Stimulated activated CD4-positive, alpha-beta T cell treated with anti-CD3 and anti-CD28 coated beads, TNF-alpha, amount 100 ng/mL, for 4 hours (primary cell): ENCODE results near the gene NUP188.

Experiments
- DNase-seq, 3 experiments: peaks; one replicate each; pipeline ENCODE4 v3.0.0-alpha.2; 2020; ENCODE audit warnings: low read depth in 3 of 3

NUP188 gene, protein sequence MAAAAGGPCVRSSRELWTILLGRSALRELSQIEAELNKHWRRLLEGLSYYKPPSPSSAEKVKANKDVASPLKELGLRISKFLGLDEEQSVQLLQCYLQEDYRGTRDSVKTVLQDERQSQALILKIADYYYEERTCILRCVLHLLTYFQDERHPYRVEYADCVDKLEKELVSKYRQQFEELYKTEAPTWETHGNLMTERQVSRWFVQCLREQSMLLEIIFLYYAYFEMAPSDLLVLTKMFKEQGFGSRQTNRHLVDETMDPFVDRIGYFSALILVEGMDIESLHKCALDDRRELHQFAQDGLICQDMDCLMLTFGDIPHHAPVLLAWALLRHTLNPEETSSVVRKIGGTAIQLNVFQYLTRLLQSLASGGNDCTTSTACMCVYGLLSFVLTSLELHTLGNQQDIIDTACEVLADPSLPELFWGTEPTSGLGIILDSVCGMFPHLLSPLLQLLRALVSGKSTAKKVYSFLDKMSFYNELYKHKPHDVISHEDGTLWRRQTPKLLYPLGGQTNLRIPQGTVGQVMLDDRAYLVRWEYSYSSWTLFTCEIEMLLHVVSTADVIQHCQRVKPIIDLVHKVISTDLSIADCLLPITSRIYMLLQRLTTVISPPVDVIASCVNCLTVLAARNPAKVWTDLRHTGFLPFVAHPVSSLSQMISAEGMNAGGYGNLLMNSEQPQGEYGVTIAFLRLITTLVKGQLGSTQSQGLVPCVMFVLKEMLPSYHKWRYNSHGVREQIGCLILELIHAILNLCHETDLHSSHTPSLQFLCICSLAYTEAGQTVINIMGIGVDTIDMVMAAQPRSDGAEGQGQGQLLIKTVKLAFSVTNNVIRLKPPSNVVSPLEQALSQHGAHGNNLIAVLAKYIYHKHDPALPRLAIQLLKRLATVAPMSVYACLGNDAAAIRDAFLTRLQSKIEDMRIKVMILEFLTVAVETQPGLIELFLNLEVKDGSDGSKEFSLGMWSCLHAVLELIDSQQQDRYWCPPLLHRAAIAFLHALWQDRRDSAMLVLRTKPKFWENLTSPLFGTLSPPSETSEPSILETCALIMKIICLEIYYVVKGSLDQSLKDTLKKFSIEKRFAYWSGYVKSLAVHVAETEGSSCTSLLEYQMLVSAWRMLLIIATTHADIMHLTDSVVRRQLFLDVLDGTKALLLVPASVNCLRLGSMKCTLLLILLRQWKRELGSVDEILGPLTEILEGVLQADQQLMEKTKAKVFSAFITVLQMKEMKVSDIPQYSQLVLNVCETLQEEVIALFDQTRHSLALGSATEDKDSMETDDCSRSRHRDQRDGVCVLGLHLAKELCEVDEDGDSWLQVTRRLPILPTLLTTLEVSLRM (N-terminal part only)

DNA sequence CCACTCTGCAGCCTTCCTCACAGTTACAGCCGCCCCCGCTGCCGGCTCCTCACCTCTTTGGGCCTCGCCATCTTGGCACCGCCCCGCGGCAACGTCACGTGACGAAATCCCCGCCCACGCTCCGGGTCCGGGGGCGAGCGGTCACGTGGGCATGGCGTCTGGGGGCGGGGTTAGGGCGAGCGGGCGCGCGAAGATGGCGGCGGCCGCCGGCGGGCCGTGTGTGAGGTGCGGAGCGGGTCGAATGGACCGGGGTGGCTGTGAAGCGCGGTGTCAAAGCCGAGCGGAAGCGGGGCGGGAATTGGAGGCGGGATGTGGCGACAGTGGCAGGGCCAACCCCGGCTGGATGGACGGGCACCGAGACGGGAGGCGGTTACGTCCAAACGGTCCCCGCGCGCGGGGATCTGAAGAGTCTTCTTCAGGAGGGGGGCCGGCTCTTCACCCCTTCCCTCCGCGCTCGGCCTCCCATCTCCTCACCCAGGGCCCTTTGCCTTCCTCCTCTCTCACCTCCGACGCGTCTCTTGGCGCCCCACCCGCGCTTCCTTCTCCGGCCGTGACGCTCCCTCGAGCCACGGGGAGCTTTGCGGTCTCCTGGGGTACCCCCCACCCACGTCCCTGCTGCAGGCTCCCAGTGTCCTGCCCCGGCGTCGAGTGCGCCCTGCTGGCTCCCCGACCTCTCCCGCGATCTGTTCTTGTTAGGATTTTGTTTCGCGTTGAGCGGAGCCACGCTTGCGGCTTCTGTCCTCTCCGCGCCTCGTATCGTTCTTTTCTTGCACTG, at the start of gene NUP188, which contains the start of gene DOLK:
Gene NUP188, plus strand, starts transcription at position 173 of the 775 bp plus-strand sequence. Its CDS starts 21 bp downstream, at position 194.
Gene DOLK, minus strand, starts transcription at position 77 of the 775 bp plus-strand sequence. CDS start 300 bp downstream, outside the sequence.
- peak; percentile 99 to 100 (median 99) for DNase-seq

- DNase-seq, result no peak
These were observed 49.1 kb upstream of the NUP188 start for GRCh38 chr9:128898382-128898781.

- DNase-seq, result no peak
These were observed 48.5 kb upstream of the NUP188 start for GRCh38 chr9:128898845-128899565.

DNA sequence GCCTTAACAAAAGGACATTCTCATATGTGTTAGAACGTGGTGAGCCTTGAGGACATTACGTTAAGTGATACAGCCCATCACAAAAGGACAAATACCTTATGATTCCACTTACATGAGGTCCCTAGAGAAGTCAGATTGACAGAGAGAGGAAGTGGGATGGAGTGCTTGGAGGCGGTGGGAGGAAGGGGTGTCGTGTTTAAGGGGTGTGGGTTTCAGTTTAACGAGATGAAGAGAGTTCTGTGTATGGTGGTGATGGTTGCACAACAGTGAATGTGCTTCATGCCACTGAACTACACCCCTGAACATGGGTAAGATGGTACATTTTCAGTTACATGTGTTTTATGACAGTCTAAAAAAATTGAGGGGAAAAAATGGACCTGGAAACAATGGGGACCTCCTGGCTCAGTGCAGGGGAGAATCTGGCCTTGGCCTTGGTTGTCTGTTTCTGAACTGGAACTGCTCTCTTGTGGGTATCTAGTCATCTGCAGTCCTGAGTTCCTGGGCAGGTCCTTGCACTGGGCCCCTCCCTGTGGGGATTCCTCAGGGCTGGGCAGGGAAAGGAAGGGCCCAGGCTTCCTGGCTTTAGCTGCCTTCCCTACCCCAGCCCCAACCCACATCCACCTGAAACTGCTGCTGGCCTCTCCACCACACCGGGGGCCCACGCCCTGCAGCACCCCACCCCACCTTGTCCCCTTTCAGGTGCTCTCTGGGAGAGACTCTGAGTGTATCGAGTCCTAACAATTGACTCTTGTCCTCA, 47.8 kb upstream of the NUP188 start:
- DNase-seq, result no peak

DNA sequence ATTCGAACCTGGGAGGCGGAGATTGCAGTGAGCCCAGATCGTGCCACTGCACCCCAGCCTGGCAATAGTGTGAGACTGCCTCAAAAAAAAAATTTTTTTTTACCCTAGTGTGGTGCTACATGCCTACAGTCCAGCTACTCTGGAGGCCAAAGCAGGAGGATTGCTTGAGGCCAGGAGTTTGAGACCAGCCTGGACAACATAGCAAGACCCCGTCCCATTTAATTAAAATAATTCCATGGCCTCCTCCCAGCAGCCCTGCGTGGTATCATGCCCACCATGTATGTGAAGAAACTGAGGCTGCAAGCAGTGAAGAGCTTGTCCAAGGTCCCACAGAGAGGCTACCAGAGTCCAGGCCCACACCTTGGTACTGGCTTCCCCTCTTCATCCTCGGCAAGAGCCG, 46.1 kb upstream of the NUP188 start:
- DNase-seq, result no peak

DNA sequence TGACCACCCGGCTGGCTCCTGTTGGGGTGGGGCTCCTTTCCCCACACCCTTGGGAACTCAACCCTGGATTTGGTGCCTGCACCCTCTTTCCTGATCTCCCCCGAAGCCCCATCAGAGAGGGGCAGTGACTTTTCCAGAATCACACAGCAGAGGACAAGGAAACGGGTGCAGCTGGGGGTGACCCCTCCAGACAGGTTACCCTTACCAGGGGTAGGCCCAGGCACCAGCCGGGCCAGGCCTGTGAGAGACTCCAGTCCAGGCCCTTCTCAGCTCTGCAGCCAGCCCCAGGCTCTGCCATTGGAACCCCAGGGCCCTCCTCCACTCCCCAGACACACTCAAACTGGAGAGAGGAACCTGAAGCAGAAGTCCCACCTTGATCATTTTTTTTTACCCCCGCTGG, 45.7 kb upstream of the NUP188 start:
- DNase-seq, result no peak

- DNase-seq, result peak; percentile 62 to 79 (median 69)
These were observed 45.0 kb upstream of the NUP188 start for GRCh38 chr9:128902351-128903078.

- DNase-seq, result no peak
These were observed 44.4 kb upstream of the NUP188 start for GRCh38 chr9:128903079-128903461.

GRCh38 chr9:128903871-128904620, 43.5 kb upstream of the NUP188 start:
- no peak for DNase-seq

GRCh38 chr9:128905964-128906363, 41.5 kb upstream of the NUP188 start:
- no peak for DNase-seq

DNA sequence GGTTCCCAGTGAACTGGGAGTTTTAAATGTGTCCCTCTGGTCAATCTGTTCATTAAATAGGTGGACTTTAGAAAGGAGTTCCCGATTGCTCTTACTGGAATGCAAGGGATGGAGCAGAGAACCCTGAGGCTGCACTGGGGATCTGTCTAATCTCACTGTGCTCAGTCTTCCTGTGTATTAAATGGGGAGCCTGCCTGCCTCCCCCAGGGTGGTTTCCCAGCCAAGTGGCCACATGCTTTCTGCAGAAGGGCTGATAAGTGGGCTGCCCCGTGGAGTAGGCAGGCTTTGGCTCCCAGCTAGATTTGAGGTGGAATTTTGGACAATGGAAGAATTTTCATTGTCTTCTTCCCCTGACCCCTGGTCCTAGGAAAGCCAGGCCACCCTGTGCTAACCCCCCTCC, 40.8 kb upstream of the NUP188 start:
- no peak for DNase-seq

DNA sequence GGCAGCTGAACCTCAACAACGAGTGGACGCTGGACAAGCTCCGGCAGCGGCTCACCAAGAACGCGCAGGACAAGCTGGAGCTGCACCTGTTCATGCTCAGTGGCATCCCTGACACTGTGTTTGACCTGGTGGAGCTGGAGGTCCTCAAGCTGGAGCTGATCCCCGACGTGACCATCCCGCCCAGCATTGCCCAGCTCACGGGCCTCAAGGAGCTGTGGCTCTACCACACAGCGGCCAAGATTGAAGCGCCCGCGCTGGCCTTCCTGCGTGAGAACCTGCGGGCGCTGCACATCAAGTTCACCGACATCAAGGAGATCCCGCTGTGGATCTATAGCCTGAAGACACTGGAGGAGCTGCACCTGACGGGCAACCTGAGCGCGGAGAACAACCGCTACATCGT, 39.1 kb upstream of the NUP188 start:
- no peak for DNase-seq

- DNase-seq, result no peak
These were observed 37.6 kb upstream of the NUP188 start for GRCh38 chr9:128909859-128910258.

DNA sequence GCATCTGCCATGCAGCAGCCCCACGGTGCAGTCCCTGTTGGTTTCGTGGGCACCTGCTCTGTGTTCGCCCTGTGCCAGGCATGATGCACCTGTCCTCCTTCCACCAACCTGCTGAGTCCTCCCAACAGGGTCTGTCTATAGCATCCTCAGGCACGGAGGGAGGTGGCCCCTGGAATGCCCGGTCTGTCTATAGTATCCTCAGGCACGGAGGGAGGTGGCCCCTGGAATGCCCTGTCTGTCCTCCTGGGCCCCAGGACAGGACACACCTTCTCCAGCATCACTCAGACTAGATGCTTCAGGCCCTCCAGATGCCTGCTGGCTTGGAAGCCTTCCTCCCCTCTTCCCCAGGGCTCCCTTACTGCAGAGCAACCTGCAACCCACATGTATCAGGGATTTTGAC, 36.6 kb upstream of the NUP188 start:
- DNase-seq, result no peak

- no peak for DNase-seq
These were observed 35.9 kb upstream of the NUP188 start for GRCh38 chr9:128911529-128912035.

GRCh38 chr9:128912270-128912853, 35.1 kb upstream of the NUP188 start:
- no peak for DNase-seq
